HepG2 (cell line): ENCODE results near the gene PLAAT3. TPM values are rescaled to one million over a fixed set of nuclear protein-coding genes. Genes with fewer than 3 reads are reported as not detected.

Experiments
- ATAC-seq: fragments of 200-7000 bp; cut with Tn5 transposase; 3 replicates; pipeline ENCODE4 v1.9.1; 2020; ENCODE audit warnings: mild to moderate bottlenecking, moderate library complexity
- BruUV-seq: library from RNA; stranded (reverse); fragments of 400-500 nt; replicated peaks from 2 replicates; lab custom pipeline; 2021; lab: Mats Ljungman, UMichigan
- CTCF ChIA-PET: fragments of 300-600 bp; formaldehyde crosslinking; extraction: SDS; loops from one replicate; lab custom pipeline; 2021; ENCODE audit warnings: low total read pairs, inconsistent platforms, low intra/inter-chr PET ratio; lab: Yijun Ruan, JAX
- POLR2A ChIA-PET: fragments of 350-600 bp; sonication (Branson Sonifier 250); formaldehyde crosslinking; loops from one replicate; lab custom pipeline; 2020; ENCODE audit warnings: antibody characterized with exemption, inconsistent platforms; lab: Yijun Ruan, JAX
- DNase-seq: peaks from one replicate; pipeline ENCODE4 v3.0.0-alpha.2; 2015; ENCODE audit warnings: low spot score
- FAIRE-seq: peaks from 3 replicates; lab custom pipeline; 2011; peaks lifted over from hg19 to GRCh38; lab: Jason Lieb, UNC
- H2AFZ ChIP-seq: one replicate; pipeline ENCODE4 v1.6.1; 2011; ENCODE audit warnings: low read length, inconsistent platforms
- H3K27ac ChIP-seq: fragments of 300-600 bp; 3 replicates; pipeline ENCODE4 v1.8.0; 2011; ENCODE audit warnings: mixed run types, mild to moderate bottlenecking, mixed read lengths, low read length, inconsistent platforms; ENCODE audit not compliant: insufficient read depth; ENCODE audit errors: extremely low read length
- H3K27me3 ChIP-seq, 2 experiments: fragments of 200-600 bp in 1 of 2; 2 replicates in 1 of 2; 3 replicates in 1 of 2; pipeline versions ENCODE4 v1.6.0 to v1.8.0; 2011; ENCODE audit warnings: low read length in 2 of 2, mild to moderate bottlenecking in 2 of 2, moderate library complexity in 2 of 2, inconsistent platforms in 1 of 2; ENCODE audit not compliant: insufficient read depth in 2 of 2, control insufficient read depth in 1 of 2
- H3K36me3 ChIP-seq, 2 experiments: fragments of 200-600 bp in 1 of 2; replicated peaks in 1 of 2; 2 replicates in 1 of 2; 3 replicates in 1 of 2; pipeline versions ENCODE4 v1.5.1 to v1.8.0; 2011; ENCODE audit warnings: low read length in 2 of 2, inconsistent platforms in 1 of 2; ENCODE audit not compliant: insufficient read depth in 2 of 2, control insufficient read depth in 1 of 2
- H3K4me1 ChIP-seq: 2 replicates; pipeline ENCODE4 v1.5.1; 2012; ENCODE audit warnings: low read length, inconsistent platforms; ENCODE audit not compliant: insufficient read depth
- H3K4me2 ChIP-seq: 2 replicates; pipeline ENCODE4 v1.6.0; 2011; ENCODE audit warnings: low read depth, low read length, inconsistent platforms
- H3K4me3 ChIP-seq, 3 experiments: fragments of 200-600 bp in 1 of 3; sonication (generic), shearing (Covaris generic) in 1 of 3; replicated peaks in 1 of 3; 2 replicates each; pipeline ENCODE4 v1.5.1; 2011 to 2016; ENCODE audit warnings: low read length in 3 of 3, inconsistent platforms in 2 of 3, low read depth in 2 of 3, mild to moderate bottlenecking in 2 of 3, control low read depth in 1 of 3, mixed read lengths in 1 of 3; ENCODE audit not compliant: insufficient read depth in 1 of 3
- H3K79me2 ChIP-seq: one replicate; pipeline ENCODE4 v1.6.1; 2011; ENCODE audit warnings: low read length, inconsistent platforms; ENCODE audit not compliant: insufficient read depth
- H3K9ac ChIP-seq: 2 replicates; pipeline ENCODE4 v1.6.0; 2011; ENCODE audit warnings: mild to moderate bottlenecking, low read depth, low read length, inconsistent platforms; ENCODE audit not compliant: insufficient read depth
- H3K9me3 ChIP-seq: 2 replicates; pipeline ENCODE4 v1.5.1; 2012; ENCODE audit warnings: mild to moderate bottlenecking, low read length
- H4K20me1 ChIP-seq: 2 replicates; pipeline ENCODE4 v1.6.0; 2011; ENCODE audit warnings: inconsistent platforms, mild to moderate bottlenecking, low read length, moderate library complexity; ENCODE audit not compliant: insufficient read depth
- ATF7 ChIP-seq, 2 experiments: fragments of 450-650 bp in 1 of 2; sonication (generic) in 1 of 2; formaldehyde crosslinking in 1 of 2; IDR thresholded peaks; 2 replicates each; pipeline versions ENCODE4 v1.4.0 to v1.6.1; 2016 to 2020; ENCODE audit warnings: antibody characterized with exemption in 1 of 2, mild to moderate bottlenecking in 1 of 2, missing genetic modification reagents in 1 of 2
- PHF21A ChIP-seq: sonication (generic); formaldehyde crosslinking; IDR thresholded peaks from 2 replicates; pipeline ENCODE4 v1.5.0; 2020; ENCODE audit warnings: mild to moderate bottlenecking, missing genetic modification reagents
- ZKSCAN8 ChIP-seq: IDR thresholded peaks from 2 replicates; pipeline ENCODE4 v1.6.1; 2016; ENCODE audit warnings: borderline replicate concordance, missing genetic modification reagents, missing compliant biosample characterization
- WGBS: methylation state at CpG from one replicate; pipeline ENCODE4 v1.1.6; 2017; ENCODE audit warnings: low lambda C conversion rate; 5-methylcytosine and 5-hydroxymethylcytosine counted together
- in situ Hi-C: cut with HindIII; loops from 2 replicates; pipeline ENCODE4 v1.10.0; 2017; ENCODE audit warnings: low pct_unique_long_range_greater_than_20kb; ENCODE audit not compliant: extremely low pct_ligation_motif_present
- intact Hi-C: fragments of 100-400 bp; cut with micrococcal nuclease; formaldehyde crosslinking; loops from one replicate; pipeline ENCODE4 v1.10.0; 2022; ENCODE audit not compliant: unreplicated experiment
- polyA plus RNA-seq, 8 experiments: library from polyadenylated mRNA; depleted of rRNA in 3 of 8; stranded (reverse) in 7 of 8; unstranded in 1 of 8; fragments of >200 nt; fragmentation: Illumina TruSeq in 4 of 8; extraction: Trizol in 4 of 8; gene quantifications; 2 replicates each; pipeline versions ENCODE4 v1.2.1 to v1.2.3, GENCODE V29; 2011 to 2016; ENCODE audit warnings: low read depth in 4 of 8, missing spikeins in 1 of 8, mixed read lengths in 1 of 8; ENCODE audit not compliant: insufficient read depth in 1 of 8
- total RNA-seq, 5 experiments: library from RNA; depleted of rRNA; stranded (reverse); fragments of >200 nt; fragmentation: Illumina TruSeq; extraction: Trizol; gene quantifications; 2 replicates each; pipeline ENCODE4 v1.2.3, GENCODE V29; 2016; ENCODE audit warnings: low read depth in 1 of 5
- TF ChIP-seq, protein P1 (sequence below): sonication (generic); formaldehyde crosslinking; IDR thresholded peaks from 2 replicates; pipeline ENCODE4 v1.4.0; 2020; ENCODE audit warnings: mild to moderate bottlenecking, missing genetic modification reagents, borderline replicate concordance

Gene PLAAT3
- total and polyA plus RNA-seq, 2 of the 13 experiments (the other 11 are each of a cell fraction or from before 2014, with no cell fraction given), result 9.3 to 16.4 TPM

DNA sequence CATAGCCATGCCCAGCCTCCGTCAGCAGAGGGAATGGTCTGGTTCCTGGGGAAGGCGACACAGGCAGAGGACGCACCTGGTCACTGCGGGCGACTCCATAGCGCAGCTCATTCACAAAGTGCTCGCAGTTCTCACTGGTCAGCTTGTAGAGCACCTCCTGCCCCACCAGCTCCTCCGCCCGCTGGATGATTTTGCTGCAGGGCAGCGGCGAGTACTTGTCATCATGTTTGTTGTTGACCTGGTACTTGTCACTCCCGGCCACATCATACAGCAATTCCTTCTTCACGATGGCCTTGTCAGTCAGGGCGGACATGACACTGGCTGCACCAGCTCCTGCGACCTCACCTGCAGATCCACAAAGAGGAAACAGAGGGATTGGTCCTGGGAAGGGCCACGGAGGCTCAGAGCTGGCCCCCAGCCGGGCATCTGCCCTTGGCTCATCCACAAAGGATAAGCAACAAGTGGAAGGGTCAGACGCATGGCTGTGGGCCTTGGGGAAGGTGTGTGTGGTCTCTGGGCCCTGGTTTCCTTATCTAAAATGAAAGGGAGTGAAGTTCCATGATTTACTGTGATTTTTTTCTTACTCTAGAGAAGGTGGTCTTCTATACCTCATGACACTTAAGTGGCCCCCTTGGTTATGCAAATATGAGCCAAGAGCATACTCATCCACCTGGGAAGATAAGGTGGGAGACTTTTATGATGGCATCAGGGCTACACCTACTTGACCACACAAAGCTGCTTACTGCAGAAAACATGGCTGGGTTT, 24.0 kb downstream of the PLAAT3 start (continued):
- TF ChIP-seq, protein P1, sequence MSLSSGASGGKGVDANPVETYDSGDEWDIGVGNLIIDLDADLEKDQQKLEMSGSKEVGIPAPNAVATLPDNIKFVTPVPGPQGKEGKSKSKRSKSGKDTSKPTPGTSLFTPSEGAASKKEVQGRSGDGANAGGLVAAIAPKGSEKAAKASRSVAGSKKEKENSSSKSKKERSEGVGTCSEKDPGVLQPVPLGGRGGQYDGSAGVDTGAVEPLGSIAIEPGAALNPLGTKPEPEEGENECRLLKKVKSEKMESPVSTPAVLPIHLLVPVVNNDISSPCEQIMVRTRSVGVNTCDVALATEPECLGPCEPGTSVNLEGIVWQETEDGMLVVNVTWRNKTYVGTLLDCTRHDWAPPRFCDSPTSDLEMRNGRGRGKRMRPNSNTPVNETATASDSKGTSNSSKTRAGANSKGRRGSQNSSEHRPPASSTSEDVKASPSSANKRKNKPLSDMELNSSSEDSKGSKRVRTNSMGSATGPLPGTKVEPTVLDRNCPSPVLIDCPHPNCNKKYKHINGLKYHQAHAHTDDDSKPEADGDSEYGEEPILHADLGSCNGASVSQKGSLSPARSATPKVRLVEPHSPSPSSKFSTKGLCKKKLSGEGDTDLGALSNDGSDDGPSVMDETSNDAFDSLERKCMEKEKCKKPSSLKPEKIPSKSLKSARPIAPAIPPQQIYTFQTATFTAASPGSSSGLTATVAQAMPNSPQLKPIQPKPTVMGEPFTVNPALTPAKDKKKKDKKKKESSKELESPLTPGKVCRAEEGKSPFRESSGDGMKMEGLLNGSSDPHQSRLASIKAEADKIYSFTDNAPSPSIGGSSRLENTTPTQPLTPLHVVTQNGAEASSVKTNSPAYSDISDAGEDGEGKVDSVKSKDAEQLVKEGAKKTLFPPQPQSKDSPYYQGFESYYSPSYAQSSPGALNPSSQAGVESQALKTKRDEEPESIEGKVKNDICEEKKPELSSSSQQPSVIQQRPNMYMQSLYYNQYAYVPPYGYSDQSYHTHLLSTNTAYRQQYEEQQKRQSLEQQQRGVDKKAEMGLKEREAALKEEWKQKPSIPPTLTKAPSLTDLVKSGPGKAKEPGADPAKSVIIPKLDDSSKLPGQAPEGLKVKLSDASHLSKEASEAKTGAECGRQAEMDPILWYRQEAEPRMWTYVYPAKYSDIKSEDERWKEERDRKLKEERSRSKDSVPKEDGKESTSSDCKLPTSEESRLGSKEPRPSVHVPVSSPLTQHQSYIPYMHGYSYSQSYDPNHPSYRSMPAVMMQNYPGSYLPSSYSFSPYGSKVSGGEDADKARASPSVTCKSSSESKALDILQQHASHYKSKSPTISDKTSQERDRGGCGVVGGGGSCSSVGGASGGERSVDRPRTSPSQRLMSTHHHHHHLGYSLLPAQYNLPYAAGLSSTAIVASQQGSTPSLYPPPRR (CRISPR knock-in tag), result no peak

DNA sequence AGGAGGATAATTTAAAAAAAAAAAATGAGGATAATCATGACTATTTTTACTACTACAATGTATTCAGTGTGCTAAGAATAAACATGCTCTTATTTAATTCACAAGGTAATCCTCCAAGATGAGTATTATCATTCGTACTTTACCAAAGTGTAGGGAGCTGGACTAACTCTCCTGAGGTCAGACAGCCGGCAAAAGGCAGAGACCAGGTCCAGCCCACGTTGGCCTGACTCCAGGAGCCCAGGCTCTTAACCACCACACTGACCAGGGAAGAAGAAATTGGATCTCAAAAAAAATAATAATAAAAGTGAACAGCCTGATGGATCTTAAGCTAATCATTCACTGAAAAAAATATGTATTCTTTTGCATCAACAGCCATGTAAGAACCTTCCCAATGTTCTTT, 25.2 kb downstream of the PLAAT3 start:
- no TSS peak for BruUV-seq
- 53% methylated on average over 3 of the region's 3 CpGs for WGBS

More for the DNA sequence above, 25.2 kb downstream of the PLAAT3 start:
- intact Hi-C loops, result no loop called here
- H3K27ac ChIP-seq, result no peak overlapping the region
- ChIA-PET CTCF (no interaction called here), POLR2A (no interaction called here)
- H3K9ac ChIP-seq, result no peak overlapping the region
- H3K4me1 ChIP-seq, result peaks cover 11% of the 10 kb centered on the region
- H3K4me3 ChIP-seq, result no peak overlapping the region
- no peak for DNase-seq
- no peaks in the 10 kb centered on the region for H3K9me3 ChIP-seq
- H4K20me1 ChIP-seq, result no peaks in the 10 kb centered on the region
- TF ChIP-seq ZKSCAN8 (CRISPR knock-in tag), result no peak
- no peak for TF ChIP-seq PHF21A
- no peak for TF ChIP-seq ATF7 (IDR thresholded peaks at IDR 0.05)
- no peak for TF ChIP-seq ATF7 (CRISPR knock-in tag; IDR thresholded peaks at IDR 0.05)
- no peak overlapping the region for H2AFZ ChIP-seq
- no peak for FAIRE-seq
- H3K36me3 ChIP-seq, result no peaks in the 10 kb centered on the region
- in situ Hi-C loops, result no loop called here
- no peaks in the 10 kb centered on the region for H3K79me2 ChIP-seq
- no peaks in the 10 kb centered on the region; a peak in 1 of 5 replicates for H3K27me3 ChIP-seq
- no peak overlapping the region for H3K4me2 ChIP-seq
- no peak for ATAC-seq
